Kidney (tissue), 14 donors: ENCODE measurements around the gene PNKP. TPM values are rescaled to one million over a fixed set of nuclear protein-coding genes. Genes with fewer than 3 reads are reported as not detected.

ENCODE experiments used
- DNase-seq, 5 donors: peaks; one replicate each; pipeline ENCODE4 v3.0.0-alpha.2; 2013 to 2020
- FAIRE-seq: peaks from 2 replicates; lab custom pipeline; 2012; peaks lifted over from hg19 to GRCh38; lab: Jason Lieb, UNC
- H3K27ac ChIP-seq, 2 donors: one replicate each; pipeline ENCODE4 v1.7.0; 2013; ENCODE audit warnings: low read depth in 2 of 2, low read length in 2 of 2, inconsistent platforms in 1 of 2
- H3K27me3 ChIP-seq: one replicate; pipeline ENCODE4 v1.7.1; 2013; ENCODE audit warnings: low read length, inconsistent platforms; ENCODE audit not compliant: control insufficient read depth, insufficient read depth
- H3K36me3 ChIP-seq, 3 donors: one replicate each; pipeline versions ENCODE4 v1.7.0 to v1.7.1; 2013; ENCODE audit warnings: low read length in 3 of 3, control low read depth in 1 of 3, inconsistent platforms in 1 of 3; ENCODE audit not compliant: insufficient read depth in 3 of 3, control insufficient read depth in 2 of 3
- H3K4me1 ChIP-seq, 3 donors: one replicate each; pipeline versions ENCODE4 v1.7.0 to v1.7.1; 2013; ENCODE audit warnings: low read length in 3 of 3, inconsistent platforms in 1 of 3, low read depth in 1 of 3; ENCODE audit not compliant: control insufficient read depth in 2 of 3, insufficient read depth in 2 of 3
- H3K4me3 ChIP-seq, 3 donors: one replicate each; pipeline versions ENCODE4 v1.7.0 to v1.8.1; 2013; ENCODE audit warnings: low read length in 3 of 3, control low read depth in 1 of 3, inconsistent platforms in 1 of 3
- H3K9ac ChIP-seq, 3 donors: one replicate each; pipeline versions ENCODE4 v1.7.0 to v1.7.1; 2013; ENCODE audit warnings: low read length in 3 of 3, control low read depth in 1 of 3, inconsistent platforms in 1 of 3
- H3K9me3 ChIP-seq, 3 donors: one replicate each; pipeline versions ENCODE4 v1.7.0 to v1.7.1; 2013; ENCODE audit warnings: low read length in 3 of 3, control low read depth in 1 of 3, inconsistent platforms in 1 of 3; ENCODE audit not compliant: control insufficient read depth in 2 of 3, insufficient read depth in 1 of 3
- CTCF ChIP-seq: IDR thresholded peaks from 3 replicates; pipeline ENCODE4 v1.5.1; 2012; ENCODE audit warnings: mild to moderate bottlenecking, moderate library complexity, borderline replicate concordance; ENCODE audit not compliant: insufficient read depth; ENCODE audit errors: extremely low read depth
- intact Hi-C: fragments of 100-400 bp; cut with DNase I; formaldehyde crosslinking; loops from one replicate; pipeline ENCODE4 v1.11.1; 2022
- polyA plus RNA-seq: library from polyadenylated mRNA; stranded (reverse); fragments of 350-450 nt; fragmentation: Illumina TruSeq; extraction: RNeasy Lipid Tissue Mini Kit (QIAGEN cat#74804); gene quantifications from one replicate; pipeline ENCODE4 v1.2.3, GENCODE V29; 2014; ENCODE audit warnings: low read depth, low replicate concordance; ENCODE audit not compliant: insufficient read depth
- total RNA-seq: library from RNA; stranded (reverse); fragmentation: NEBNext Ultra II Directional; extraction: Animal tissue kit (Norgen Biotek cat#: 25700); gene quantifications from one replicate; pipeline ENCODE4 v1.2.1, GENCODE V29; 2021
- donor health status: control.
- donor health status: control.
- donor health status: control.
- donor health status: control.
- donor health status: control.
- donor health status: DM: yes; HTN: yes; CAD: no.
- donor health status: Normal renal cell carcinoma (clear cell type).

The PNKP gene
- total and polyA plus RNA-seq, 2 donors from 2014 or later, result 45.5 to 101 TPM

- no peak overlapping the region for H3K9ac ChIP-seq
- intact Hi-C loops, result no loop called here
- H3K27me3 ChIP-seq, result no peaks in the 10 kb centered on the region
- TF ChIP-seq CTCF, result no peak
- H3K27ac ChIP-seq, result no peak overlapping the region
- H3K36me3 ChIP-seq, result peaks cover 0 to 24% (median 9%) of the 10 kb centered on the region in 3 donors
- DNase-seq (no peak), FAIRE-seq (no peak)
- H3K4me1 ChIP-seq, result peaks cover 0 to 13% (median 9%) of the 10 kb centered on the region in 3 donors
- no peaks in the 10 kb centered on the region for H3K9me3 ChIP-seq
- no peak overlapping the region for H3K4me3 ChIP-seq
Observed at GRCh38 chr19:49855277-49855675, 12.1 kb downstream of the PNKP start.

- Histone ChIP-seq H3K9me3 (no peaks in the 10 kb centered on the region), H3K36me3 (peaks cover 0 to 19% (median 9%) of the 10 kb centered on the region in 3 donors), H3K27ac (no peak overlapping the region), H3K27me3 (no peaks in the 10 kb centered on the region), H3K9ac (no peak overlapping the region), H3K4me3 (no peak overlapping the region), H3K4me1 (peaks cover 0 to 17% (median 9%) of the 10 kb centered on the region in 3 donors)
- intact Hi-C loops, result no loop called here
- TF ChIP-seq CTCF, result no peak
- DNase-seq (peak in 2 of 5 donors; percentile 58 to 79), FAIRE-seq (no peak)
Observed at GRCh38 chr19:49854378-49855263, 12.8 kb downstream of the PNKP start.

GRCh38 chr19:49853852-49854377, 13.5 kb downstream of the PNKP start:
- Histone ChIP-seq H3K4me3 (no peak overlapping the region), H3K9me3 (no peaks in the 10 kb centered on the region), H3K36me3 (peaks cover 0 to 19% (median 9%) of the 10 kb centered on the region in 3 donors), H3K27ac (no peak overlapping the region), H3K4me1 (peaks cover 0 to 17% (median 9%) of the 10 kb centered on the region in 3 donors), H3K9ac (no peak overlapping the region), H3K27me3 (no peaks in the 10 kb centered on the region)
- DNase-seq (no peak), FAIRE-seq (no peak)
- intact Hi-C loops, result no loop called here
- no peak for TF ChIP-seq CTCF
